Measurements from ENCODE around the gene GRIK2. TPM values are rescaled to one million over a fixed set of nuclear protein-coding genes. Genes with fewer than 3 reads are reported as not detected.

The GRIK2 gene
- total and polyA plus RNA-seq, 2 donors (not counting 3 experiments of a cell fraction or from before 2014, with no cell fraction given) = not detected

GRCh38 chr6:101365181-101365580 is 28.3 kb upstream of the GRIK2 start:
- CTCF ChIA-PET = no interaction called here

DNA sequence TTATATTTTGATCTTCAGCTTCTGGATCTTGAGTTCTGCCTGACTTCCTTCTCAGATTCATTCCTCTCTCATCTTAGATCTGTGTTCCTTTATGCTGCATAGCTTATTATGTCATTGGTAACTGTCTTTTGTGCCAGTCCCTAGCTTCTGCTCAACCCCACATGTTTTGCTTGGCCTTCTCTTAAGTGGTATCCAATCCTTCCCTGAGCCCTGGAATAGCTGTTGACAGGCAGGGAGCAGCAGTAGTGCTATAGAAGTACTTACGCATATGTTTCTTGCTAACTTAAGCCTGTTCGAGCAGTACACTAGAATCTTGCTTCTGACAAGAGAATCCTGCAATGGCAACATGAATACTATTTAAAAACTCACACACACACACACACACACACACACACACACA is 13.6 kb upstream of the GRIK2 start:
- Histone ChIP-seq H4K20me1 (replicated peaks; ENCODE audit: control insufficient read depth, extremely low read depth, insufficient read depth, low read length) (no peaks in the 10 kb centered on the region), H3K79me2 (ENCODE audit: control insufficient read depth, insufficient read depth, low read length) (no peaks in the 10 kb centered on the region), H3K9ac (replicated peaks; ENCODE audit: extremely low read depth, insufficient read depth, low read length) (no peak overlapping the region), H3K4me3 (replicated peaks in 1 of 3; ENCODE audit: insufficient read depth in 1 of 3, low read depth in 1 of 3, low read length in 3 of 3) (no peak overlapping the region), H3K9me1 (replicated peaks; ENCODE audit: control insufficient read depth, extremely low read depth, insufficient read depth, low read length) (no peaks in the 10 kb centered on the region), H3K4me1 (ENCODE audit: control insufficient read depth, extremely low read depth, insufficient read depth, low read length) (no peaks in the 10 kb centered on the region), H3K36me3 (ENCODE audit: control insufficient read depth in 2 of 2, extremely low read depth in 1 of 2, insufficient read depth in 2 of 2, low read length in 2 of 2) (no peaks in the 10 kb centered on the region), H3K27ac (ENCODE audit: insufficient read depth, low read depth, low read length) (no peak overlapping the region), H3K27me3 (ENCODE audit: control insufficient read depth in 2 of 2, insufficient read depth in 2 of 2, low read length in 2 of 2) (no peaks in the 10 kb centered on the region), H2AFZ (ENCODE audit: low read depth, low read length) (no peak overlapping the region), H3K4me2 (ENCODE audit: insufficient read depth, low read length) (no peak overlapping the region), H3K9me3 (replicated peaks; ENCODE audit: control insufficient read depth, insufficient read depth, low read length) (no peaks in the 10 kb centered on the region)
- FAIRE-seq (no peak), DNase-seq (ENCODE audit: low read depth, low spot score) (no peak)
- POLR2A ChIA-PET = no interaction called here
- intact Hi-C loops (cut with micrococcal nuclease) = no loop called here
- CTCF ChIA-PET = no interaction called here
- dilution Hi-C loops (cut with MboI; ENCODE audit: extremely low pct_ligation_motif_present, low sequenced_read_pairs) = no loop called here
- TF ChIP-seq, protein P1, sequence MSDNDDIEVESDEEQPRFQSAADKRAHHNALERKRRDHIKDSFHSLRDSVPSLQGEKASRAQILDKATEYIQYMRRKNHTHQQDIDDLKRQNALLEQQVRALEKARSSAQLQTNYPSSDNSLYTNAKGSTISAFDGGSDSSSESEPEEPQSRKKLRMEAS (IDR thresholded peaks at IDR 0.05; ENCODE audit: insufficient read depth, insufficient read length) = no peak
- TF ChIP-seq JUN (IDR thresholded peaks at IDR 0.05; ENCODE audit: borderline replicate concordance, insufficient read depth, insufficient read length, low read depth) (no peak), POLR2AphosphoS5 (IDR thresholded peaks at IDR 0.05; ENCODE audit: insufficient read depth, low read depth, low read length) (no peak), FOS (IDR thresholded peaks at IDR 0.05; ENCODE audit: borderline replicate concordance, insufficient read depth, low read length) (no peak), EZH2 (IDR thresholded peaks at IDR 0.05; ENCODE audit: borderline replicate concordance, low read depth, low read length, severe bottlenecking) (no peak), CTCF (IDR thresholded peaks at IDR 0.05; ENCODE audit: extremely low read depth in 1 of 2, insufficient read depth in 1 of 2, low read depth in 1 of 2, low read length in 2 of 2) (no peak), POLR2A (IDR thresholded peaks at IDR 0.05; ENCODE audit: low read depth, low read length) (no peak), GATA2 (IDR thresholded peaks at IDR 0.05; ENCODE audit: insufficient read depth, insufficient read length, low read depth, low read length) (no peak), MYC (IDR thresholded peaks at IDR 0.05; ENCODE audit: low read depth, low read length) (no peak)
- no TSS peak for BruUV-seq (replicated peaks)

More at GRCh38 chr6:101365181-101365580, 28.3 kb upstream of the GRIK2 start:
- no peak for TF ChIP-seq GATA2 (IDR thresholded peaks at IDR 0.05; ENCODE audit: insufficient read depth, insufficient read length, low read depth, low read length)
- Histone ChIP-seq H4K20me1 (replicated peaks; ENCODE audit: control insufficient read depth, extremely low read depth, insufficient read depth, low read length) (no peaks in the 10 kb centered on the region), H3K4me3 (replicated peaks in 1 of 3; ENCODE audit: insufficient read depth in 1 of 3, low read depth in 1 of 3, low read length in 3 of 3) (no peak overlapping the region), H3K4me1 (ENCODE audit: control insufficient read depth, extremely low read depth, insufficient read depth, low read length) (no peaks in the 10 kb centered on the region), H3K9me3 (replicated peaks; ENCODE audit: control insufficient read depth, insufficient read depth, low read length) (no peaks in the 10 kb centered on the region), H3K27me3 (ENCODE audit: control insufficient read depth in 2 of 2, insufficient read depth in 2 of 2, low read length in 2 of 2) (no peaks in the 10 kb centered on the region), H3K27ac (ENCODE audit: insufficient read depth, low read depth, low read length) (no peak overlapping the region), H2AFZ (ENCODE audit: low read depth, low read length) (no peak overlapping the region), H3K9me1 (replicated peaks; ENCODE audit: control insufficient read depth, extremely low read depth, insufficient read depth, low read length) (no peaks in the 10 kb centered on the region), H3K9ac (replicated peaks; ENCODE audit: extremely low read depth, insufficient read depth, low read length) (no peak overlapping the region), H3K4me2 (ENCODE audit: insufficient read depth, low read length) (no peak overlapping the region), H3K36me3 (ENCODE audit: control insufficient read depth in 2 of 2, extremely low read depth in 1 of 2, insufficient read depth in 2 of 2, low read length in 2 of 2) (no peaks in the 10 kb centered on the region), H3K79me2 (ENCODE audit: control insufficient read depth, insufficient read depth, low read length) (no peaks in the 10 kb centered on the region)
- POLR2A ChIA-PET = no interaction called here
- dilution Hi-C loops (cut with MboI; ENCODE audit: extremely low pct_ligation_motif_present, low sequenced_read_pairs) (no loop called here), intact Hi-C loops (cut with micrococcal nuclease) (no loop called here)
- FAIRE-seq = no peak
- no peak for DNase-seq (ENCODE audit: low read depth, low spot score)
- BruUV-seq (replicated peaks) = no TSS peak

Data from endothelial cell of umbilical vein (primary cell).